Astrocyte (in vitro differentiated cells and primary cell): ENCODE data around the gene PTPN4. TPM values are rescaled to one million over a fixed set of nuclear protein-coding genes. Genes with fewer than 3 reads are reported as not detected.

ENCODE experiments used
- DNase-seq: peaks from one replicate; pipeline ENCODE4 v3.0.0-alpha.2; 2010; ENCODE audit warnings: low read depth
- FAIRE-seq: peaks from 2 replicates; lab custom pipeline; 2011; peaks lifted over from hg19 to GRCh38; lab: Jason Lieb, UNC
- H2AFZ ChIP-seq: 2 replicates; pipeline ENCODE4 v1.6.0; 2012; ENCODE audit warnings: low read depth, low read length, inconsistent platforms
- H3K27ac ChIP-seq: 2 replicates; pipeline ENCODE4 v1.5.1; 2011; ENCODE audit warnings: low read depth, low read length, inconsistent platforms
- H3K27me3 ChIP-seq: 2 replicates; pipeline ENCODE4 v1.6.0; 2011; ENCODE audit warnings: low read length, inconsistent platforms; ENCODE audit not compliant: insufficient read depth
- H3K36me3 ChIP-seq: 2 replicates; pipeline ENCODE4 v1.5.1; 2011; ENCODE audit warnings: low read length, inconsistent platforms; ENCODE audit not compliant: insufficient read depth
- H3K4me1 ChIP-seq: 2 replicates; pipeline ENCODE4 v1.5.1; 2011; ENCODE audit warnings: low read length, inconsistent platforms; ENCODE audit not compliant: insufficient read depth
- H3K4me2 ChIP-seq: 2 replicates; pipeline ENCODE4 v1.6.0; 2012; ENCODE audit warnings: low read length, inconsistent platforms
- H3K4me3 ChIP-seq: 2 replicates; pipeline ENCODE4 v1.5.1; 2011; ENCODE audit warnings: low read depth, mild to moderate bottlenecking, low read length, inconsistent platforms; ENCODE audit not compliant: insufficient read depth
- H3K79me2 ChIP-seq: 2 replicates; pipeline ENCODE4 v1.6.0; 2012; ENCODE audit warnings: mild to moderate bottlenecking, low read length, inconsistent platforms; ENCODE audit not compliant: insufficient read depth
- H3K9ac ChIP-seq: 2 replicates; pipeline ENCODE4 v1.6.0; 2012; ENCODE audit warnings: mild to moderate bottlenecking, low read length, inconsistent platforms
- H3K9me3 ChIP-seq: 2 replicates; pipeline ENCODE4 v1.5.1; 2012; ENCODE audit warnings: low read depth, mild to moderate bottlenecking, low read length, inconsistent platforms; ENCODE audit not compliant: insufficient read depth
- H4K20me1 ChIP-seq: 2 replicates; pipeline ENCODE4 v1.6.0; 2012; ENCODE audit warnings: low read length, inconsistent platforms; ENCODE audit not compliant: insufficient read depth
- H3K27ac Mint-ChIP-seq: one replicate; pipeline ENCODE4 v1.8.0; 2021; ENCODE audit warnings: mild to moderate bottlenecking, mixed read lengths; ENCODE audit not compliant: unreplicated experiment
- H3K27me3 Mint-ChIP-seq: one replicate; pipeline ENCODE4 v1.8.0; 2021; ENCODE audit warnings: low read depth, mixed read lengths; ENCODE audit not compliant: unreplicated experiment
- H3K36me3 Mint-ChIP-seq: one replicate; pipeline ENCODE4 v1.8.0; 2021; ENCODE audit warnings: low read depth, mixed read lengths; ENCODE audit not compliant: unreplicated experiment
- H3K4me1 Mint-ChIP-seq: one replicate; pipeline ENCODE4 v1.8.0; 2021; ENCODE audit warnings: low read depth, mixed read lengths; ENCODE audit not compliant: unreplicated experiment
- H3K4me3 Mint-ChIP-seq: one replicate; pipeline ENCODE4 v1.8.0; 2021; ENCODE audit warnings: mild to moderate bottlenecking, moderate library complexity, mixed read lengths; ENCODE audit not compliant: unreplicated experiment
- H3K9me3 Mint-ChIP-seq: one replicate; pipeline ENCODE4 v1.8.0; 2021; ENCODE audit warnings: mild to moderate bottlenecking, mixed read lengths; ENCODE audit not compliant: unreplicated experiment
- EZH2 ChIP-seq: IDR thresholded peaks from 2 replicates; pipeline ENCODE4 v1.6.1; 2012; ENCODE audit warnings: mild to moderate bottlenecking, low read length, inconsistent platforms; ENCODE audit not compliant: insufficient read depth
- total RNA-seq: library from RNA; stranded (reverse); gene quantifications from 2 replicates; pipeline ENCODE4 v1.2.1, GENCODE V29; 2021
- TF ChIP-seq, protein P1 (sequence below): IDR thresholded peaks from 2 replicates; pipeline ENCODE4 v1.5.1; 2011; ENCODE audit warnings: low read depth, mild to moderate bottlenecking, inconsistent platforms, low read length, moderate library complexity; ENCODE audit not compliant: insufficient read depth

Gene PTPN4
- total RNA-seq, 1 donor from 2014 or later: 38.2 TPM

DNA sequence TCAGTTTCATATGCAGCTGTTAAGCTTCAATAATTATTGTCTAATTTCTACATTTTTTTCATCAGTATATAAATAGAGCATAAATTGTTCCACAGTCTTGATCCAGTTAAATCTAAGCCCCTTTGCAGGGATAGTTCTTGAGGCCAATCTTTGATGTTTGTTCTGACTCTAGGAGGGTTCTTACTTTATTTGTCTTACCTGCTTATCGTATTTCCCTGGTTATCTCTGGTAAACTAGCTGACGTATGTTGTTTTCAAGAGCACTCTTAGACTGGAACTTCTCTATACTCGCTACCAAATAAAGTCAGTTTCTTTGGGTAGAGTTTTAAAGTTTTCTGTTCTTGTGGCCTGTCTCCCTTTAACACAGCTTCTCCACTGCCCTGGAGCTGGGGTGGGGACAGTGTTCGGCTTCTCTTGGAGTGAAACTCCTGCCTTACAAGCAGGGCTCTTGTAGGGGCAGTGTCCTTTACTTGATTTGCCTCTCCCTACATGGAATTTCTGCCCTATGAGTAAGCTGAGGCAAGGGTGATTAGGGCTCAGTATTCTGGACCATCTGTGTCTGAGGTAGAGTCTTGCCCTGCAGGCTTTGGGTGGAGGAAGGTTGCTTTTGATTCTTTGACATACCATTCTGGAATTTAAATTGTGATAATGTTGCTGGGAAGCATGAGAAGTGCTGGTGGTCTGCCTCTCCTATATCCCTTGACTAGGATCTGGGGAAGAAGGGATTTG lies 90.3 kb downstream of the PTPN4 start:
- Histone ChIP-seq H3K79me2 (peaks cover 12% of the 10 kb centered on the region), H3K27ac (no peak overlapping the region), H3K9ac (no peak overlapping the region), H4K20me1 (peaks cover 4% of the 10 kb centered on the region), H2AFZ (no peak overlapping the region), H3K27me3 (no peaks in the 10 kb centered on the region), H3K4me1 (no peaks in the 10 kb centered on the region), H3K9me3 (peaks cover 7% of the 10 kb centered on the region), H3K4me3 (no peak overlapping the region), H3K4me2 (no peak overlapping the region), H3K36me3 (no peaks in the 10 kb centered on the region)
- Mint-ChIP-seq H3K27ac (no peak overlapping the region), H3K36me3 (peaks cover 19% of the 10 kb centered on the region), H3K9me3 (peaks cover 11% of the 10 kb centered on the region), H3K4me1 (peaks cover 6% of the 10 kb centered on the region), H3K27me3 (no peaks in the 10 kb centered on the region), H3K4me3 (no peak overlapping the region)
- DNase-seq (no peak), FAIRE-seq (no peak)
- TF ChIP-seq, protein P1, sequence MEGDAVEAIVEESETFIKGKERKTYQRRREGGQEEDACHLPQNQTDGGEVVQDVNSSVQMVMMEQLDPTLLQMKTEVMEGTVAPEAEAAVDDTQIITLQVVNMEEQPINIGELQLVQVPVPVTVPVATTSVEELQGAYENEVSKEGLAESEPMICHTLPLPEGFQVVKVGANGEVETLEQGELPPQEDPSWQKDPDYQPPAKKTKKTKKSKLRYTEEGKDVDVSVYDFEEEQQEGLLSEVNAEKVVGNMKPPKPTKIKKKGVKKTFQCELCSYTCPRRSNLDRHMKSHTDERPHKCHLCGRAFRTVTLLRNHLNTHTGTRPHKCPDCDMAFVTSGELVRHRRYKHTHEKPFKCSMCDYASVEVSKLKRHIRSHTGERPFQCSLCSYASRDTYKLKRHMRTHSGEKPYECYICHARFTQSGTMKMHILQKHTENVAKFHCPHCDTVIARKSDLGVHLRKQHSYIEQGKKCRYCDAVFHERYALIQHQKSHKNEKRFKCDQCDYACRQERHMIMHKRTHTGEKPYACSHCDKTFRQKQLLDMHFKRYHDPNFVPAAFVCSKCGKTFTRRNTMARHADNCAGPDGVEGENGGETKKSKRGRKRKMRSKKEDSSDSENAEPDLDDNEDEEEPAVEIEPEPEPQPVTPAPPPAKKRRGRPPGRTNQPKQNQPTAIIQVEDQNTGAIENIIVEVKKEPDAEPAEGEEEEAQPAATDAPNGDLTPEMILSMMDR: no peak
- no peak for TF ChIP-seq EZH2

DNA sequence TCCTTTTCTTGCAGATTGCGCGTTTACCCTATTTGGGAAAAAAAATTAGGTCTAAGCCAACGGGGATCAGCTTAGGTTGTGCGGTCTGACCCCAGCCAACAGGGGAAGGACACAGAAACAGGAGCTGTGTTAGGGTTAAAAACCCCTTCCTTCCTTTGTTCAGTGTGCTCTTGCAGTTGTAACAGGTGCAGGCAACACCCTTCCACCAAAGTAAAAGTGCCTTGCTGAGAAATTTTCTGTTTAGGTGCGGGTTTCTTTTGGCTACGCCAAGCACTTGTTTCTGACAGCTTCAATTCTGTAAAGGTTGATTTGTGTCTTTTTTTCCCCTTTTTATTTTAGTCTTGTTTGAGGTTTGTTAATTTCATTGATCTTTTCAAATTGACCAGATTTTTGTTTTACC lies 92.5 kb downstream of the PTPN4 start:
- Mint-ChIP-seq H3K27ac (no peak overlapping the region), H3K4me1 (peaks cover 6% of the 10 kb centered on the region), H3K27me3 (no peaks in the 10 kb centered on the region), H3K36me3 (peaks cover 16% of the 10 kb centered on the region), H3K4me3 (no peak overlapping the region), H3K9me3 (peaks cover 8% of the 10 kb centered on the region)
- no peak for TF ChIP-seq EZH2
- TF ChIP-seq, protein P1: no peak
- H3K79me2 ChIP-seq: peaks cover 12% of the 10 kb centered on the region
- no peak overlapping the region for H2AFZ ChIP-seq
- no peaks in the 10 kb centered on the region for H3K36me3 ChIP-seq
- no peak overlapping the region for H3K4me3 ChIP-seq
- no peak for FAIRE-seq
- peaks cover 7% of the 10 kb centered on the region for H3K9me3 ChIP-seq
- DNase-seq: no peak
- H3K27me3 ChIP-seq: no peaks in the 10 kb centered on the region
- H3K9ac ChIP-seq: no peak overlapping the region
- no peak overlapping the region for H3K27ac ChIP-seq
- no peak overlapping the region for H3K4me2 ChIP-seq
- peaks cover 4% of the 10 kb centered on the region for H4K20me1 ChIP-seq
- no peaks in the 10 kb centered on the region for H3K4me1 ChIP-seq

DNA sequence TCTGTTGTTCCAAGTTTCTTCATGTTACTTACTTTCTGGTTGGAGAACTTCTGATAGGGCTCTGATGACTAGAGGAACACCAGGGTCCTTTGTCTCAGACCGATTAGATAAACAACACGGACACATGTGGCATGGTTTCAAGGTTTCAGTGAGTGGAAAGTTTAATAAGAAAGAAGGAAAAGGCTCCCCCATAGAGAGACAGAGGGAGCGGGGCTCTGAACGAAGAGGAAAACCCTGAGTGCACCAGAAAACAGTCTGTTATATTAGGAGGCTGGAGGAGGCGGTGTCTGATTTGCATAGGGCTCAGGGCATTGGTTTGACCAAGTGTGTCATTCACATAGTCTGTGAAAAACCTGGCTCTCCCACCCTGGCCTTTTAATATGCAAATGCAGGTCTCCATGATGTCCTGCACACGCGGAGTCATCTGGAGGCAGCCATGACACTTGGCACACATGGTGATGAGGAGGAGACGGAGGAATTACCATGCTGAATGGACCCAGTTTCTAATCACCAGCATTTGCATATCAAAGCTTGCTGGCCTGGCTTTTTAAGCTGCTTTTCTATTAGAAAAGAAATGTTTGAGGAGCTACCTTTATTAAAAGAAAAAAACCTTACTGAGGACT lies 94.2 kb downstream of the PTPN4 start:
- Histone ChIP-seq H3K4me2 (no peak overlapping the region), H2AFZ (no peak overlapping the region), H3K36me3 (no peaks in the 10 kb centered on the region), H3K4me1 (no peaks in the 10 kb centered on the region), H3K9me3 (peaks cover 7% of the 10 kb centered on the region), H3K79me2 (peaks cover 12% of the 10 kb centered on the region), H3K9ac (no peak overlapping the region), H3K27ac (no peak overlapping the region), H4K20me1 (no peaks in the 10 kb centered on the region), H3K4me3 (no peak overlapping the region), H3K27me3 (no peaks in the 10 kb centered on the region)
- TF ChIP-seq, protein P1: no peak
- TF ChIP-seq EZH2: no peak
- DNase-seq (no peak), FAIRE-seq (no peak)
- Mint-ChIP-seq H3K4me1 (peaks cover 6% of the 10 kb centered on the region), H3K9me3 (peaks cover 5% of the 10 kb centered on the region), H3K4me3 (no peak overlapping the region), H3K27ac (no peak overlapping the region), H3K27me3 (no peaks in the 10 kb centered on the region), H3K36me3 (peaks cover 13% of the 10 kb centered on the region)
